Stimulated activated CD4-positive, alpha-beta T cell treated with anti-CD3 and anti-CD28 coated beads, Interleukin-2, amount 100 ng/mL, for 48 hours (primary cell): Measurements from ENCODE around the gene UST.
"Not testable (repeated sequence)": the region's sequence is repeated elsewhere in the genome, so short reads cannot be mapped to it uniquely, and the experiment has no call there.

ENCODE experiments used
- DNase-seq, 2 donors: peaks; one replicate each; pipeline ENCODE4 v3.0.0-alpha.2; 2020

UST gene

DNA sequence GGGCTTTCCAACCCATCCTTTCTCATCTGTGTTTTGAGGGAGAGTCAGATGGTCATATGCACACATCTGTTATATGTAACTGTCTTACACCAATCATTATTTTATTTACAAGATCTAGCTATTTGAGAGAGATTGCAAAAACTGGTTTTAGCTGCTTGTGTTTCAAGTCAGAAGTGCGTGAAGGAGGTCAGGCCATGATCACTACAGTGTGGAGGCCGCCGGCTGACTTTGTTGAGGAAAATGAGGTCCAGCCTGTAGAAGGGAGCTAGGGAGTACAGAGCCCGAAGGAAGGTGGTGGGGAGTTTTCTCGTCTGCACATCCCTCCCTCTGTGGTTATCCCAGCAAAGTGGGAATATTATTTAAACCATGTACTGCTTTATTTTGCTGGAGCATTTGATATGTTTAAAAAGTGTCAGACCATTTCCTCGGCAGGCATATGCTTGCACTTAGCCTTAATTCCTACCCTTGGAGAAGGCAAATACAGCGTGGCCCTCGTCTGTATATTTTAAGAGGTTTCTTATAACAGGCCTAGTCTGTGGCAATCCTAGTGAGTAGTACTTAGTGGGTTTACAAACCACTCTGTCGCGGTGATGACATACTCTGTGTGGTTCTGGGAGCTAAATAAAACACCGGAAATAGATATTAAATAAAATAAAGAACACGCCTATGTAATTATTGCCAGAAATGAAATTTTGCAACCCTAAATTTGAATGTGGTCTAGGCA lies 95.6 kb downstream of the UST start:
- DNase-seq, result no peak

DNA sequence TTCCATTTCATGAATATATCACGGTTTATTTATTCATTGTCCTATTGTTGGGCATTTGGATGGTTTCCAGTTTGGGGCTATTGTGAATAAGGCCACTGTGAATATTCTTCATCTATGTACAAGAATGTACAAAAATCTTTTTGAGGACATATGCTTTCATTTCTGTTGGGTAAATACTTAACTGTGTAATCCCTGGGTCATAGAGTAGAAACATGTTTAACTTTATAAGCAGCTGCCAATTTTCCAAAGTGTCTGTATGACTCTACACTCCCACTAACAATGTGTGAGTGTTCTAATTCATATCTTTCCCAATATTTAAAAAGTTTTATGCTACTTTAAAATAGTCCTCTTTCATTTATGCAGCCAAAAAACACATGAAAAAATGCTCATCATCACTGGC lies 98.6 kb downstream of the UST start:
- no peak for DNase-seq

DNA sequence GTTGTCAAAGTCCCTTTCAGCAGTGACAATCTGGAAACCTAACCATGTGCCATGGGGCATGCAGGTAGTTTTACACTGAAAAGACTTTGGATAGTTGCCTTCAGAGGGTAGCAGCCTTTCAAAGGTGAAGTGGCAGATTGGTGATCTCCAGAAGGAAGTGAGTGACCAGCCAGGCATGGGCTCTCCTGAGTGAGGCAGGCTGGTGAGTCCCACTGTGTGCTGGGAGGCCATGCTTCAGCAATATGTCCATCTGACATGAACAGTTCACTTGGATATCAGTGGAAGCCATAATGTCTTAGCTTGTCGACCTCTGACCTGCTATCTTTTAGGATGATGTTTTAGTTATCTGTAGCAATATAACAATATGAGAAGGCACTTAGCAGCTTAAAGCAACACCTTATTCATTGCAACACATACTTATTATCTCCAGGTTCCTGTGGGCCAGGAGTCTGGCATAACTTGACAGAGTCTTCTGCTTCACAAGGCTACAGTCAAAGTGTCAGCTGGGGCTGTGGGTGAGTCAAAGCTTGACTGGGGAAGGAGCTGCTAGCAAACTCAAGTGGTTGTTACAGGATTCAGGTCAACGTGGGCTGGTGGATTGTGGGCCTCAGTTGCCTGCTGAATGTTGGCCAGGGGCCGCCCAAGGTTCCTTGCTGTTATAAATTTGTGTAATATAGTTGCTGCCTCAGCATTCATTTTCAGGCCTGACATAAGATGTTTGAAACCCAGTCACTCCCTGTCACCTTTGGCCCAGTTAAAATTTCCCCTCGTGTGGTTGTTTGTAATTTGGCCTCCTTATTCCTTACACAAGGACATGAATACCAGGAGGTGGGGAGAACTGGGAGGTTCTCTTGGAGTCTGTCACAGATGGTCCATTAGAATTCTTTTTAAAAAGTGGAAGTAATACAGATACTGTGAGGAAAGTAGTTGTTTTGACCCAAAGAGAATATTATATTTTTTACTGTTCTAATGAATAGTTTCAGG lies 100.2 kb downstream of the UST start:
- no peak for DNase-seq

DNA sequence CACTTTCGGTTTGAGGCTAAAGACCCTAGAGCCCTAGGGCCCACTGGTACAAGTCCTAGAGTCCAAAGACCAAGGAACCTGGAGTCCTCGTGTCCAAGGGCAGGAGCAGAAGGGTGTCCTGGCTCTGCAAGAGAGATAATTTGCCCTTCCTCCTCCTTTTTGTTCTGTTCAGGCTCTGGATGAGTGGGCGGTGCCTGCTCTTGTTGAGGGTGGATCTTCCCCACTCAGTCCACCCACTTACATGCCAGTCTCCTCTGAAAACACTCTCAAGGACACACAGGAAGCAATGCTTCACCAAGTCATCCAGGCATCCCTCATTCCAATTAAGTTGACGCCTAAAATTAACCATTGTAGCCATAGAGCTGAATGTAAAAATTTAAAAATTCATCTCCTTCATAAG lies 102.1 kb downstream of the UST start:
- no peak for DNase-seq

DNA sequence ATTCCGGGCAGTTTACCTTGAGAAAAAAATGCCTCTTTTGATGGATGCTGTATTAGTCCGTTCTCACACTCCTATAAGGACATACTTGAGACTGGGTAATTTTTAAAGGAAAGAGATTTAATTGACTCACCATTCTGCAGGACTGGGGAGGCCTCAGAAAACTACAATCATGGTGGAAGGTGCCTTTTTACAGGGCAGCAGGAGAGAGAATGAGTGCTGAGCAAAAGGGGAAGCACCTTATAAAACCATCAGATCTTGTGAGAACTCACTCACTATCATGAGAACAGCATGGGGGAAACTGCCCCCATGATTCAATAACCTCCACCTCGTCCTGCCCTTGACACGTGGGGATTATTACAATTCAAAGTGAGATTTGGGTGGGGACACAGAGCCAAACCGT lies 102.6 kb downstream of the UST start:
- not testable (repeated sequence) for DNase-seq

- DNase-seq, result no peak
Measured at GRCh38 chr6:148850964-148851363, 104.1 kb downstream of the UST start.

DNA sequence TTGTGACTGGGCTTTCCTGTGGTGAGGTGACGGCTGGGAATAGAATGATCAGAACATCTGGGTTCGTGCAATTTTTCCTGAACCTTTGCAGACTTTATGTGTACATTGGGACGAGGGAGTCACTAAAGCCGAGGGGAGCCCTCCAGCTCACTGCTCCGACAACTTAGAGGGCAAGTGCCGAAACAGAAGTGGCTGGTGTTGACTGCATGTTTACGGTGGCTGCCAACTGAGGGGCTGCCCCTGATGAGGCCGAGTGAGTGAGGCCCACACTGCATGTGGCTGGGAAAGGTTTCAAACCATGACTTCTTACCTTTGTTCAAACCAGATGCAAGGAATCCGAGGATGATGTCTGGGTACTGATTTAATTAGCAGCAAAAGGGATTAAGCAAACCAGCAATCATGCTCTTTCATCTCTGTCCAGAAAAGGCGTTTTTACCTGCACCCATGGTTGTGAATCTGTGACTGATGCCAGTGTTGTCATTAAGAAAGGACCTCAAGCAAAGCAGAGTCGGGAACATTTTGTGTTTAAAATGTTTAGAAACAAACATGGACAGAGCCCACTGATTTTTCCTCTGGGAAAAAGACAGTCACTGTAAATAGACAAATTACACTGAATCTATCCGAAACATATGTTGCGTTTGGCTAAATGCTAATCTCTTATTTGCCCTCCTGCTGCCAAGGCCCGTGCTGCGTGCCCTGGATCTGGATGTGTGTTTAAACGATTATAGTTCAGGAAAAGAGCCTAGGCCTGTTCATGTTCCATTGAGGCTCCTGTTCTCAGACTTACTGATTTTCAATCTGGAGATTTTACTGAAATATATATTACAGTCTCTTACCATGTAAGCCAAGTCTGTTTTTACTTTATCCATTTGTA lies 105.1 kb downstream of the UST start:
- no peak for DNase-seq

DNA sequence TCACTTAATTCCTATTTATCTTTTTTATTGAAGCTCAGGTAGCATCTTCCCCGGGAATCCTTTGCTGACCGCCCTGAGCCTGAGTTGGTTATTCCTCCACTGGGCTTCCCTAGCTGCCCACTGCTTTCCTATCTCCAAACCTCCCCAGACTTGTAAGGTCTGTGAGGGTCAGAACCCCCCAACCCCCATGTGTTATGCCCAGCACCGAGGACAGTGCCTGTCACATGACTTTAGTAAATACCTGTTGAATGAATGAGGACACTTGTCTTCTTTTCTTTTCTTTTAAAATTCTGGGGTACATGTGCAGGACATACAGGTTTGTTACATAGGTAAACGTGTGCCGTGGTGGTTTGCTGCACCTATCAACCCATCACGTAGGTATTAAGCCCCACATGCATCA lies 105.9 kb downstream of the UST start:
- DNase-seq, result no peak

- not testable (repeated sequence) for DNase-seq
Measured at GRCh38 chr6:148853113-148853512, 106.3 kb downstream of the UST start.

- no peak for DNase-seq
Measured at GRCh38 chr6:148854096-148854495, 107.3 kb downstream of the UST start.

GRCh38 chr6:148854992-148855391 lies 108.2 kb downstream of the UST start:
- no peak for DNase-seq

GRCh38 chr6:148855744-148856143 lies 108.9 kb downstream of the UST start:
- no peak for DNase-seq

DNA sequence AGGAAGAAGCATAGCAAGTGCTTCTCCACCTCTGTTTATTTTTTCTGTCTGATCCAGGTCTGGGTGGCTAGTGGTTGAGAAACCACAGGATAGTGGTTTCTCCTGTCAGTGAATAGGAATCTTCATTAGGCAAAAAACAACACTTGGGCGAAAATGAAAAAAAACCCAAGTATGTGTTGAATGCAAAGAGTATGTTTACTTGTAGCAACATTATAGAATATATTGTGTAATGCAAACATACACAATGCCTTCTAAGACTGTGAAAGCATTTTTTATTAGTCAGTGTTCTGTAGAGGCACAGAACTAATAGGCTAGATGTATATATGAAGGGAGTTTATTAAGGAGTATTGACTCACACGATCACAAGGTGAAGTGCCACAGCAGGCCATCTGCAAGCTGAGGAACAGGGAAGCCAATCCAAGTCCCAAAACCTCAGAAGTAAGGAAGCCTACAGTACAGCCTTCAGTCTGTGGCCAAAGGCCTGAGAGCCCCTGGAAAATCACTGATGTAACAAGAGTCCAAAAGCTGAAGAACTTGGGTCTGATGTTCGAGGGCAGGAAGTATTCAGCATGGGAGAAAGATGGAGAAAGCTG lies 111.1 kb downstream of the UST start:
- no peak for DNase-seq

DNA sequence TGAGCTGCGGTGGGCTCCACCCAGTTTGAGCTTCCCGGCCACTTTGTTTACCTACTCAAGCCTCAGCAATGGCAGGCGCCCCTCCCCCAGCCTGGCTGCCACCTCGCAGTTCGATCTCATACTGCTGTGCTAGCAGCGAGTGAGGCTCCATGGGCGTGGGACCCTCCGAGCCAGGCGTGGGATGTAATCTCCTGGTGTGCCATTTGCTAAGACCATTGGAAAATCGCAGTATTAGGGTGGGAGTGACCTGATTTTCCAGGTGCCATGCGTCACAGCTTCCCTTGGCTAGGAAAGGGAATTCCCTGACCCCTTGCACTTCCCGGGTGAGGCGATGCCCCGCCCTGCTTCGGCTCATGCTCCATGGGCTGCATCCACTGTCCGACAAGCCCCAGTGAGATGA lies 117.3 kb downstream of the UST start:
- not testable (repeated sequence) for DNase-seq

DNA sequence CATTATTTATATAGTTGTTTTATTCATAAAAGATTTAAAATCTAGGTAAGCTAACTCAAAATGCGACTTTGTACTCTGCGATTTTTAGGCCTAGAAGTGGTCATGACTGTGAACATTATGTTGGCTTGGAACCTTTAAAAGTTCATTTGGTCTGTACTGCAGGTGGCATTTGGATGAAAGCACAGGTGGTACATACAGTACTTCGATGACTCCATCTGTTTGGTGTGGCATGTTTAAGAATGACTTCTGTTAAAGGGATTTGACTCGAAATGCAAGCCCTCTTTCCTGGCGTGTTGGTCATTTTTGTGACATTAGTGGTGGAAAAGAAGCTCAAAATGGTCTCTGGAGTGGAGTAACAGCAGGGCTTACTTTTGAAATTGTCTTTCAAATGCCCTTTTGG lies 118.1 kb downstream of the UST start:
- DNase-seq, result no peak

DNA sequence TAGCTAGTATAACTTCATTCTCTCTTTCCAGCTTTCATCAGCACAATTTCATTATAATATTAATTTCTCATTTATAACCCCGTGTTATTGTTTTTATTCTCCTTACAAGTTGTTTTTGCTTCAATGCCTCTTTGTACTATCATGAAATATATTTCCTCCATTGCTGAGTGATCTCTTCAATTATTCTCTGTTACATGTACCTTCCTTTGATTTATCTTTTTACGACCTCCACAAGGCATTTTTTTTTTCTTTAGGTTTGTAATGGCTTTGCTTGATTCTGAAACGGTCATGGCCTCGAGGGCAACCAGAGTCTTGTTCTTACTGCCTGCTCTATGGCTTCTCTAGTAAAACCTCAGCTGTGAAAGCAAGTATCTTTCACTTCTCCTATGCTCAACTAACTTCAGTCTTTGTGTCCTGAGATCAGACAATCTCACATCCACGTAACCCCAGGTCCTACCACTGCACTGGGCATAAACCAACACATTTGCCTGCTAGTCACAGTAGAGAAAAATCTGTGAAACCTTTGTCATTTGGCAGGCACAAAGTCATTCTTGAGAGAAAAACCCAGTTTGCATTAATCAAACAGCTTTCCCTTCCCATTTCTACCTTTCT lies 119.9 kb downstream of the UST start:
- DNase-seq, result no peak

DNA sequence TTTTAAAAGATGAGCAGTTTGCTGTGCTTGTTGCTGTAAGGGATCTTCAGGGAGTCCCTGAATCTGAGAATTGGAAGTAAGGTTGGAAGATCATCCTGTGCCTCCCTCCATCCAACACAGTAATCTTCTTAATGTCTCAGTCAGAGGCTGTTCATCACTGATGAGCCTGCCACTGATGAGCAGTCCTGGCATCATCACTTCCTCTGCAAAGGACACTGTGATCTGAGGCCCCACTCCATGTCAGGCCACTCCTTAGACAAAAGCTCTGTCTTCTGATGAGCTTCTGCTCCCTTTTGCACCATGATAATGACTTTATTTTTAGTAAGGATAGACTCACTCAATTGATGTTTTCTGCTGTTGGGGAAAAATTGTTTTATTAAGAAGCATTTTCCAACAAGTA lies 121.0 kb downstream of the UST start:
- DNase-seq, result peak in 1 of 2 donors; percentile 9

DNA sequence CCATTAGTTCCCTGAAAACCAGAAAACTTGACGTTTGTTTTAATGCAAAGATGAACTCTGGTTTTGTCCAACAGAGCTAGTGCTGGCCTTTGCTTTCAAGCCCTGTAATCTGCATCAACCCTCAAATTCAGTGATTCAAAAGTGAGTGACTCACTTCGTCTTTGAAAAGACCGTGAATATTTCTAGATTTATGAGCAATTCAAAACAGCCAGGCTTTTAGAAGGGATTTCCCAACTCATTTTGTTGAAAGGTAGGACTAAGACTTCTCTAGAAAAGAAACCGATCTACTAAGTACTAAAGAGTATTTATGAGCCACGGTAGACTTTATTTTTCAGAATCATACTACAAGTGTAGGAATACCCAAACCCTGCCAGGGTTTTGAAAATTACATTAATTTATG lies 121.5 kb downstream of the UST start:
- no peak for DNase-seq

DNA sequence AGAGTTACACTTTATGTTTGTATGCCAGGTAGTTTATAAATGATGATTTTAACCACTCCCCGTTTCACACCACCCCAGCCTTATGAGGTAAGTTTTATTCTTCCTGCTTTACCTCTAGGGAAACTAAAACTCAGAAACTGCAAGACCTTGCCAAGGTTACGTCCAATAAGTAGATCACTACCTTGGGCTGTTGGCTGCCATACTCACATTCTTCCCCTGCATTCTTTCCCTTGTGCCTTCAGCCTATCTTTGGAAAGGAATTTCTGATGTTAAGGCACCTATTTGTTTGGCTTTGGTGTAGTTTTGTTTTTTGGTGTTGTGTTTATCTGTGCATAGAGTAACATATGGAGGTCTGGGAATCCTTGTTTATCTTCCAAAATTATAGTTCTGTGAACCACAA lies 122.1 kb downstream of the UST start:
- DNase-seq, result no peak

- DNase-seq, result no peak
Measured at GRCh38 chr6:148869585-148869984, 122.8 kb downstream of the UST start.

DNA sequence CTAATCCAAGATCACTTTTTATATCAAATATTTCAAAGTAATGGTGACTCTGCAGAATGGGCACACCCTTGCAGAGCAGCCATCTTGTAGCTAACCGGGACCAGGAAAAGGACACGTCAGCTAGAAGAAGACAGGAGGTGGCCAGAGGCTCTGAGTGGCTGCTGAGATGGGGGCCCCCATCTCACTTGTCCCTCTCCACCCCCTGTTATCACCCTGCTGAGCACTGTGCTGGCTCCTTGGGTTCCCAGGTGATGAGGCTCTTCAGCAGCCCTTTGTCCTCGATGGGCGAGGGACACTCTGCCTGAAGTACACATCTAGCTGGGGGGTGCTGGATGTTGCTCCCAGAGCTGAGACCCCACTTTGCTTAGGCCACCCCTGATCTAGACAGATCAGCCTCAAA lies 126.3 kb downstream of the UST start:
- DNase-seq, result no peak

GRCh38 chr6:148873868-148874267 lies 127.0 kb downstream of the UST start:
- no peak for DNase-seq
